ENCODE data around the gene OLFML2B. TPM values are rescaled to one million over a fixed set of nuclear protein-coding genes. Genes with fewer than 3 reads are reported as not detected.

The OLFML2B gene
- total RNA-seq, 1 experiment from 2014 or later = 0.20 TPM

DNA sequence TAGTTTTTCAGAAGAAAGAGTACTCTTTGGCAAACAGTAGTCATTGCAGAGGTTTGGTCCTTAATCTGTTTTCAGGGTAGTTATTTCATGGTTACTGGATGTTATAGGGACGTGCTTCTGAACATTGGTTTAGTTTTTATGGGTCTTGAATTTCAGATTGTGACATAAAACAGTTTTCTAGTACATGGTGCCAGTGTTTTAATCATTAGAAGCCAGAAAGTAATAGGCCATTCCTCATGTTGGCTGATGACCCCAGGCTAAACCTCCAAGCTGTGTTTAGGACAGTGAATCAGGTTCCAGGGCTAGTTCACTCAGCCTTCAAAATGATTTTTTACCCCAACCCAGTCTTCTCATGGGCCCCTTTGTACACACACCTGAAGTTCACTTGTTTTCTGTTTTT lies 73.3 kb downstream of the OLFML2B start:
- no peak for DNase-seq
- no peaks in the 10 kb centered on the region for H3K36me3 ChIP-seq
- H3K4me3 ChIP-seq = no peak overlapping the region
- H3K9me3 ChIP-seq = no peaks in the 10 kb centered on the region; the same call in 1 of the 2 replicates
- no peaks in the 10 kb centered on the region for H3K27me3 ChIP-seq

DNA sequence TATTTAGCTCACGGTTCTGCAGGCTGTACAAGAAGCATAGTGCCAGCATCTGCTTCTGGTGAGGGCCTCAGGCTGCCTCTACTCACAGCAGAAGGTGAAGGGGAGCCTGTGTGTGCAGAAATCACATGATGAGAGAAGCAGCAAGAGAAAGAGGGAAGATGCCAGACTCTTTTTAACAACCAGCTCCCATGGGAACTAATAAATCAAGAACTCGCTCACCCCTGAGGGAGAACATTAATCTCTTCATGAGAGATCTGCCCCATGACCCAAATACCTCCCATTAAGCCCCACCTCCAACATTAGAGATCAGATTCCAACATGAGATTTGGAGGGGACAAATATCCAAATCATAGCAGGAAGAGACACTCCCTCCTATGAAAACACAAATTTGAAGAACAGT lies 74.1 kb downstream of the OLFML2B start:
- no peaks in the 10 kb centered on the region for H3K27me3 ChIP-seq
- H3K9me3 ChIP-seq = no peaks in the 10 kb centered on the region; the same call in 1 of the 2 replicates
- DNase-seq = no peak
- no peaks in the 10 kb centered on the region for H3K36me3 ChIP-seq
- no peak overlapping the region for H3K4me3 ChIP-seq

DNA sequence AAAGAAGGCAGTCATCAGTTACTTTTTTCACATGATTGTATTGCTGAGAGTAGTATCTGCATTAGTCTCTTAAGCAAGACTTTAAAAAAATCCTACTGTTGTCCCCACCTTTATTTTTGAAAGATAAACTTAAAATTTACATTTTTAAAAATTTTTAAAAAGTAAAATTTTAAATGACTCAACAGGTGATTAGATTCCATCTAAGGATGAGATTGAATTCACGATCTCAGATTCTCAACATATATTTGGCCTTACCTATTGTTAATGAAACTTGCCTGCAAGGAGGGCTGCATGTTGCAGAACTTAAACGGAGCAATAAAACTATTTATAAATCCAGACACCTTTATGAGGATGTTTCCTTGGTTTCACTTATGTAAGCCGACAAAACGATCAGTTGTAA lies 75.2 kb downstream of the OLFML2B start:
- Histone ChIP-seq H3K9me3 (no peaks in the 10 kb centered on the region; the same call in 1 of the 2 replicates), H3K4me3 (no peak overlapping the region), H3K27me3 (no peaks in the 10 kb centered on the region), H3K36me3 (no peaks in the 10 kb centered on the region)
- DNase-seq = no peak

DNA sequence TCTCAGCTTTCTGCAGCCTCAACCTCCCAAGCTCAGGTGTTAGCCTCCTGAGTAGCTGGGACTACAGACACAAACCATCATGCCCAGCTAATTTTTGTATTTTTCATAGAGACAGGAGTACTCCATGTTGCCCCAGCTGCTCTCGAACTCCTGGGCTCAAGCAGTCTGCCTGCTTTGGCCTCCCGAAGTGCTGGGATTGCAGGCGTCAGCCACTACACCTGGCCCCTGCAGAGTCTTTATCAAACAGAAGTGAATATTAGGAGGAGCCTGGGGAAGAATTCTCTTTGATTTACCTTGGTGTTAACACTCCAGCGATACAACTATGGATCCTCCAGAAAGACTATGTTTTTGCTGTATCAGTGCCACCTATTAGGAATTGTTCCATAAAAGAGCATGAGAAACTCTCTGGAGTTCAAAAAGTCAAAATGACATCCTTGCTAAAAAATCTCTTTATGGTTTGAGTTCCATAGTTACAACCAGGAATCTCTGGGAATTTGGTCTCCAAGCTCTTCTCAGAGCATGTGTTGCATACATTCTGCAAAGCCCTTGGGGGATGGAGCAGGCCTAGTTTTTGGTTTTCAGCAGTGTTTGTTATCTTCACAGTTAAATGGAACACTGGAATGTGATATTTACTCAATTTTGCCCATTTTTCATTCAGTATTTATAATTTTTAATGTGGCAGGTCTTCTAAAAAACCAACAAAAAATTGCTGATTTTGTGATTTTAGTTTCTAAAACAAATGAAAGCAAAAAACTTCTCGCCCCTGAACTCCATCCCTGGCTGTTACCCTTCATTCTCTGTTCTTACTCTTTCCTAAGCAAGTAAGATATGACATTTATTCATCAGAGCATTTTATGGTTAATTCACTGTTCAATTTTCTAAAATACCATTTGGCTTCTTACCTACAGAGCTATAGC lies 77.3 kb downstream of the OLFML2B start:
- Histone ChIP-seq H3K9me3 (no peaks in the 10 kb centered on the region; the same call in 1 of the 2 replicates), H3K4me3 (no peak overlapping the region), H3K27me3 (no peaks in the 10 kb centered on the region), H3K36me3 (no peaks in the 10 kb centered on the region; the same call in 1 of the 2 replicates)
- DNase-seq = no peak

DNA sequence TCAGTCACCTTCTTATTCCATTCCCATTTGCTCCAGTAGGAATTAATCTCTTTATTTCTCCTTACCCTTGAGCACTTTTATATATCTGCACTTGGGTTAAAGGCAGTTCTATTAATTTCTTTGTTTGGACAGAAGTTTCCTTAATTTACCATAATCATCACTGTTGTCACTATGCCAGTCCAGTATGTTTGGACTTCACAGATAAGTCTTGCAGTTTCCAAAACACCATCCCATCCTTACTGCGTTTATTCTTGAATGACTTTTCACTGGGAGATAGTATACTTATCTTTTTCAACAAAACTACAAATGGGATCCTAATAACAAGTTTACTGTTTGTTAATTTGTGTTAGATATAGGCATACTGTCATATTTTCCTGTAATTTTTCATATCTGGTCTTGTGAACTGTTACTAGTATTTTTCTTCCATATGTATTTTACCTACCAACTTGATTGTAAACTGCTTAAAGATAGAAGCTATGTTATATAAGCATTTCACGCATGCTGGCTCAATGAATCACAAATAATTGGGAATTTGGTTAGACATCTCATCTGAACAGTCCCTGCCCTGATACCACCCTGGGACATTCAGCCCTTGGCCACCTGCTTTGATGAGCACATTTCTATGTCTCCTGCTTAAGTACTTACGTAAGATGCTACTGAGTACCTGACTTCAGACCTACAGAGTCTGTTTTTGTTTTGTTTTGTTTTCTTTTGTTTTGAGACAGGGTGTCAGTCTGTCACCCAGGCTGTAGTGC lies 78.2 kb downstream of the OLFML2B start:
- DNase-seq = no peak
- no peaks in the 10 kb centered on the region; the same call in 1 of the 2 replicates for H3K9me3 ChIP-seq
- no peaks in the 10 kb centered on the region for H3K27me3 ChIP-seq
- no peak overlapping the region for H3K4me3 ChIP-seq
- H3K36me3 ChIP-seq = no peaks in the 10 kb centered on the region; the same call in 1 of the 2 replicates

DNA sequence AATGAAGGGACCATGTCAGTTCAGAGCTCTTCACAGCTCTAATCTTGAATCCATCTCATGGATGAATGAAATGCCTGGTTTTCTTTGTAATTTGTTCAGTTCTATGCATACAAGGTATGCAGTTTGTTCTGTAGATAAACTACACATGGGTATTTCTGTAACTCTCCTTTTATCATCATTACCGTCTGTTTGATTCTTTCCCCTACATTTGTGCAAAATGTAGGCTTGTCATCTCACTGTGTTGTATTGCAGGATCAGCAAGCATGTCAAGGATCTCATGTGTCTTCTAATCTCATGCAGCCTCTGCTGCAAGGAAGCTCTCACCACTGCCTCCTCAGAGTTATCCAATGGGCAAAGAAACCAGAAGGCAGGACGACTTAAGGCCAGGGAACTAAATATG lies 79.3 kb downstream of the OLFML2B start:
- no peaks in the 10 kb centered on the region for H3K27me3 ChIP-seq
- H3K4me3 ChIP-seq = no peak overlapping the region
- H3K36me3 ChIP-seq = no peaks in the 10 kb centered on the region; the same call in 1 of the 2 replicates
- no peaks in the 10 kb centered on the region; the same call in 1 of the 2 replicates for H3K9me3 ChIP-seq
- DNase-seq = no peak

DNA sequence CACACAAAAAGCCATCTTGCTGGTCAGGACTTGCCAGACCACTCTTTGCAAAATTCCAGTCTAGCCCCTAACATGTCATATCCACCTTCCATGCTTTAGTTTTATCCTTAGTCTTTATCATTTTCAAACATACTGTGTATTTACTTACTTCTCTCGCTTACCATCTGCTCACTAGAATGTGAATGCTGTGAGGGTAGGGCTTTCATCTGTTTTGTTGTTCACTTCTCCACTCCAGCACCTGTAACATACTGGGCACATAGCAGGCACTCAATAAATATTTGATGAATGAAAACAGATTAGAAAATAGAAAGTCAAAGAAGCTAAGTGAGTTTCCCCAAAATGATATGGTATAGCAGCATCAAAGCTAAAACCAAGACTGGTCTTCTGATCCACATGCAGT lies 79.9 kb downstream of the OLFML2B start:
- H3K27me3 ChIP-seq = no peaks in the 10 kb centered on the region
- no peaks in the 10 kb centered on the region; the same call in 1 of the 2 replicates for H3K9me3 ChIP-seq
- no peak for DNase-seq
- H3K36me3 ChIP-seq = no peaks in the 10 kb centered on the region; the same call in 1 of the 2 replicates
- no peak overlapping the region for H3K4me3 ChIP-seq

DNA sequence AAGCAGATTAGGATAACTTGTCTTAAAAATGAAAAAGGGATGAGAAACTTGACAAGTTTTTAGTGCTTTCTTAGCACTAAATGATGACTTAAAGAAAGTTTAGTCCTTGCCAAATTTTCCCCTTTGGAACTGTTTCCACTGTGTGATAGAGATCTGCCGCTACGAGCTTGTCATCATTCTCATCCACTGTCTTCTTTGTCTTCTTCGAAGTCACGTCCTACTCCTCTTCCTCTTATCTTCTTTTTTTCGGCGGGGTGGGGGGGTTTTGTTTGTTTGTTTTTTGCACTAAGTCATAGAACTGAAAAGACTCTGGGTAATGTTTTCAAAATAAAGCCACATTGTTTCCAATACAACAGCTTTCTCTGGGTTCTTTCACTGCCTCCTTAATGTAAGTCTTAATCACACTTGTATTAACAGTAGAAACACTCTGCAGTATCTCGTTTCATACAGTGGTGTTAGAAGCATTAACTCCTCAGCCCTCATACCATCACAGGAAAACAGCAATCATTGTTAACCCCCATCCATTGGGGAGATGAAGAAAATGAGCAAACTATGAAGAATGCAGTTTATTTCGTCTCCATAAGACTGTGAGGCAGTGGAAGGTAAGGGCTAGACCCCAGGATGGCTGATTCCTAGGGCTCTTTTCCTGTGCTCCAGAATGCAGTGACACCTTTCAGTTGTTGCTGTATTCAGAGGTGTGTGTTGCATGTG lies 81.8 kb downstream of the OLFML2B start:
- Histone ChIP-seq H3K27me3 (no peaks in the 10 kb centered on the region), H3K36me3 (no peaks in the 10 kb centered on the region; the same call in 1 of the 2 replicates), H3K9me3 (no peaks in the 10 kb centered on the region; the same call in 1 of the 2 replicates), H3K4me3 (no peak overlapping the region)
- no peak for DNase-seq

DNA sequence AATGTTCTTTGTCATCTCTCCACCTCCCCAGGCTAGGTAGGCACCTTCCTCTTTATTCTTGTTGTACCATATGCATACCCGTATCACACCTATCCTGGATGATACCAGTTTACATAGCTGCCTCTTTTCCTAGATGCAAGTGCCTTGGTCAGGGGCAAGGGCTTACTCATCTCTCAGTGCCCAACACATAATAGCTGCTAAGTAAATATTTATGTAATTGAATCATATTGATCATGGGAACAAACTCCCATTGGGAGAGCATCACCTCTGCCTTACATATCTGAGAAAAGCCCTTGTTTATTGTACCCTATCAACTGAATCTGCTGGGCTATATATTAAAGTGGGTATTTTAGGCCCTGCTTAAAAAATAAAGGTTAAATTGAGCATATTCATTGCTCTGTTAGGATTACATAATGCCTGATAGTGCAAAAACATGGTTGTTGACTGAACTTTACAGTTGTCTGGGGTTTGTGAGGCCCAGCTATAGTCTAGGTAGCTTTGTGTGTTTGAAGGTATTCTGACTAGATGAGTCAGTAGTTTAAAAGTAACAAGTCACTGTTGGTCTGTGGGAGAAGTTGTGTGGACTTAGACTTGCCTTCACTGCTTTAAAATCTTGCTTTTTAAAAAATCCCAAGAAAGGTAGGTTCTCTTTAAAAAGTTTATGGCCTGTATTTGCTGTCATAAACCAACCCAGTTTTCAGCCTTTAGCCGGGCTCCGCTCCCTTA lies 82.6 kb downstream of the OLFML2B start:
- peak; percentile 8 for DNase-seq
- Histone ChIP-seq H3K27me3 (no peaks in the 10 kb centered on the region), H3K9me3 (no peaks in the 10 kb centered on the region), H3K36me3 (no peaks in the 10 kb centered on the region; the same call in 1 of the 2 replicates), H3K4me3 (no peak overlapping the region)

DNA sequence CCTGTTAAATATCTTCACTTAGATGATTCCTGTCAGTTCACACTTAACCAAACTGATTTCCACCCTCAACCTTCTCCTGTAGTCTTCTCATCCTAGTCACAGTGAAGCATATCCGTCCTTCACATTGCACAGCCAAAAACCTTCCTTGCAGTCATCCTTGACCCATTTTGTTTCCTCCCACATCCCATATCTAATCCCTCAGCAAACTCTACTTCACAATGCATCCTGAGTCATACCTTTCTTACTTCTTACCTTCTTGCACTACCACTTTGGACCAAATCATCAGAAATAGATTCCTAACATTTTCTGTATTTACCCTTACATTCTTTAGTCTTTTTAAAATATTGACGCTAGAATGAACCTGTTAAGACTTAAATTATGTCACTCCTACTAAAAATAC lies 86.9 kb downstream of the OLFML2B start:
- H3K36me3 ChIP-seq = no peaks in the 10 kb centered on the region
- no peaks in the 10 kb centered on the region for H3K27me3 ChIP-seq
- no peak overlapping the region for H3K4me3 ChIP-seq
- DNase-seq = no peak
- H3K9me3 ChIP-seq = no peaks in the 10 kb centered on the region

DNA sequence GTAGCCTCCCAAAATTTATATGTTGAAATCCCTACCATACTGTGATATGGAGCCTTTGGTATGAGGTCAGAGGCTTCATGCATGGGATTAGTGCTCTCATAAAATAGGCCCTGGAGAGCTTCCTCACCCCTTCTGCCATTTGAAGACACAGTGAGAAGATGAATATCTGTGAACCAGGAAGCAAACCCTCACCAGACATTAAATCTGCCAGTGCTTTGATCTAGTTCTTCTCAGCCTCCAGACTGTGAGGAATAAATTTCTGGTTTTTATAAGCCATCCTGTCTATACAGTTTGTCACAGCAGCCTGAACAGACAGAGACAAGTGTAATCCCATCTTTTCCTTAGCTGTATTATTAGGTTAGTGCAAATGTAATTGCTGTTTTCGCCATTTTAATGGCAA lies 88.4 kb downstream of the OLFML2B start:
- Histone ChIP-seq H3K9me3 (no peaks in the 10 kb centered on the region), H3K27me3 (no peaks in the 10 kb centered on the region), H3K4me3 (no peak overlapping the region), H3K36me3 (no peaks in the 10 kb centered on the region)
- no peak for DNase-seq

DNA sequence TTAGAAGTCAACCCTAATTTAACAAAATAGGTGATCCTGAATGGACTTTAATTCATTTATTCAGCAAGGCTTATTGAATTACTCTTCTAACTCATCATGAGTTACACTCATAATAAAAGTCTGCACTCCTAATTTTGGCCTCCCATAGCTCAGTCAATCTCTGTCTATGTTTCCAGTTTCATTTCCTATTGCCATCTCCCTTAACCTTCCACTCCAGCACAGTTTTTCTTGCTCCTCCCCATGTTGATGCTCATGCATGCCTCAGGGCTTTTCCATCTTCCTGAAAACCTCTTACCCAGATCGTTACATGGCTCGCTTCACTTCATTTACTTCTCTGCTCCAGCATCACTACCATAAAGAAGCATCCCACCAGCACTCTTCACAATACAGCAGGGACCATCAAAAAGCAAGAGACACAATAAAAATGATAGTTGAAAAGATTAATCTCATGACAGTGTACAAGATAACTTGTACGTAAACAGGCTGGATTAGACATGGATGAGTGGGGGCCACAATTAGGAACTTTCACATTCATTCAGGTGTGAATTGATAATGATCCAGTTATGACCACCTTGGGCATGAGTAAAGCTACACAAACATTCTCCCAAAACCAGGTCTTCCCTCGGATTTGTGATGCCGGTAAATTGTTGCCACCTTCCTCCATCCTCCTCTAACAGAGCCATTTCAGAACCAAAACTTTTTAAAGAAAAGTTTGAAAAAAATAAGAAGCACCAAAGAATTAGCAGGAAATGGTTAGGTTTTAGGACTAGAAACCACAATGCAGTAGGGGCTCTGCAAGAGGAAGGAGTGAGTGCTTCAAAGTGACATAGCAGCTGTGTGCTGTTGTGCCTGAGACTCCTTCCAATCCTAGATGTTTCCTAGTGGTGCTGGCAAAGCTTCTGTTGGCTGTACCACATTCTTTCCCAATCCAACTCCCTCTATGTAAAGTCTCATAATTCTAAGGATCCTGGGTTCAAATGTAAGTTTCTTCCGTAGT lies 89.8 kb downstream of the OLFML2B start:
- H3K9me3 ChIP-seq = no peaks in the 10 kb centered on the region
- no peak overlapping the region for H3K4me3 ChIP-seq
- H3K36me3 ChIP-seq = peaks cover 2% of the 10 kb centered on the region; the same call in 1 of the 2 replicates
- H3K27me3 ChIP-seq = no peaks in the 10 kb centered on the region
- no peak for DNase-seq
